Lung (tissue), 12 donors: ENCODE data around the gene RMND5A. TPM values are rescaled to one million over a fixed set of nuclear protein-coding genes. Genes with fewer than 3 reads are reported as not detected.

Source experiments
- ATAC-seq: fragments of 200-7000 bp; cut with Tn5 transposase; one replicate; pipeline ENCODE4 v1.9.1; 2020; ENCODE audit warnings: moderate number of reproducible peaks; ENCODE audit not compliant: insufficient read depth, low FRiP score
- DNase-seq, 3 donors: peaks; one replicate each; pipeline ENCODE4 v3.0.0-alpha.2; 2013 to 2017
- H3K27ac ChIP-seq, 2 donors: one replicate each; pipeline ENCODE4 v1.5.1; 2013; ENCODE audit warnings: mild to moderate bottlenecking in 2 of 2, moderate library complexity in 2 of 2, control low read depth in 1 of 2, inconsistent platforms in 1 of 2, low read depth in 1 of 2, low read length in 1 of 2
- H3K27me3 ChIP-seq, 3 donors: one replicate each; pipeline ENCODE4 v1.5.1; 2013; ENCODE audit warnings: low read length in 2 of 3; ENCODE audit not compliant: control insufficient read depth in 3 of 3, insufficient read depth in 3 of 3
- H3K36me3 ChIP-seq, 4 donors: one replicate each; pipeline ENCODE4 v1.5.1; 2013; ENCODE audit warnings: low read length in 4 of 4, mild to moderate bottlenecking in 1 of 4, moderate library complexity in 1 of 4; ENCODE audit not compliant: control insufficient read depth in 4 of 4, insufficient read depth in 4 of 4
- H3K4me1 ChIP-seq, 5 donors: one replicate each; pipeline ENCODE4 v1.5.1; 2013; ENCODE audit warnings: low read length in 5 of 5, mild to moderate bottlenecking in 2 of 5, moderate library complexity in 1 of 5; ENCODE audit not compliant: control insufficient read depth in 5 of 5, insufficient read depth in 5 of 5
- H3K4me3 ChIP-seq: one replicate; pipeline ENCODE4 v1.5.1; 2013; ENCODE audit warnings: mild to moderate bottlenecking, control low read depth, moderate library complexity
- H3K9ac ChIP-seq, 2 donors: one replicate each; pipeline ENCODE4 v1.5.1; 2013; ENCODE audit warnings: low read length in 2 of 2, control low read depth in 1 of 2; ENCODE audit not compliant: insufficient read depth in 1 of 2
- H3K9me3 ChIP-seq, 4 donors: one replicate each; pipeline ENCODE4 v1.5.1; 2013; ENCODE audit warnings: low read length in 3 of 4, mild to moderate bottlenecking in 1 of 4, moderate library complexity in 1 of 4; ENCODE audit not compliant: control insufficient read depth in 4 of 4, insufficient read depth in 3 of 4
- WGBS, 2 donors: extraction: QIAGEN DNeasy Blood & Tissue Kit; methylation state at CpG; one replicate each; pipeline ENCODE4 v1.1.7; 2013; 5-methylcytosine and 5-hydroxymethylcytosine counted together
- polyA plus RNA-seq, 2 donors: library from polyadenylated mRNA; stranded (reverse); fragments of 200-250 nt; gene quantifications; one replicate each; pipeline ENCODE4 v1.2.1, GENCODE V29; 2013
- total RNA-seq, 2 donors: library from RNA; depleted of rRNA in 1 of 2; stranded (reverse); fragments of >200 nt in 1 of 2; gene quantifications; one replicate each; pipeline ENCODE4 v1.2.1, GENCODE V29; 2014 to 2021
- TF ChIP-seq, protein P1 (sequence below): IDR thresholded peaks from 2 replicates; pipeline ENCODE4 v1.5.1; 2012; ENCODE audit warnings: mild to moderate bottlenecking; ENCODE audit errors: control extremely low read depth, extremely low read depth
- donor health status: control.
- donor health status: control.
- donor health status: Bipolar disorder and iron deficiency.
- donor health status: healthy.
- donor health status: DM: yes; HTN: yes; CAD: no.

RMND5A gene
- total and polyA plus RNA-seq, 4 donors, result 8.9 to 73.1 (median 16.6) TPM

DNA sequence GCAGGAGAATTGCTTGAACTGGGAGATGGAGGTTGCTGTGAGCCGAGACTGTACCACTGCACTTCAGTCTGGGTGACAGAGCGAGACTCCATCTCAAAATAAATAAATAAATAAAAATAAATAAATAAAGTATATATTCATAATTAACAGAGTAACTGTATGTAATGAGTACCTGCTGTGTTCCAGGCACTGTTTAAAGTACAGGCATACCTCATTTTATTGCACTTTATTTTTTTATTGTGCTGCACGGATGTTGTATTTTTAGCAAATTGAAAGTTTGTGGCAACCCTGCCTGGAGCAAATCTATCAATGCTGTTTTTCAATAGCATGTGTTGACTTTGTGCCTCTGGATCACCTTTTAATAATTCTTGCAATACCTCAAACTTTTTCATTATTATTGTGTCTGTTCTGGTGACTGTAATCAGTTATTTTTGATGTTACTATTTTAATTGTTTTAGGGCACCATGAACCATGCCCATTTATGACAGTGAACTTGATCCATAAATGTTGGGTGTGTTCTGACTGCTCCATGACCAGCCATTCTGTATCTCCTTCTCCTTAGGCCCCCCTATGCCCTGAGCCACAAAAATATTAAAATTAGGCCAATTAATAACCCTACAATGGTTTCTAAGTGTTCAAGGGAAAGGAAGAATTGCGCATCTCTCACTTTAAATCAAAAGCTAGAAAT is 98.2 kb downstream of the RMND5A start:
- H3K4me1 ChIP-seq, result no peaks in the 10 kb centered on the region
- no peak overlapping the region for H3K9ac ChIP-seq
- peaks cover 0 to 7% (median 0%) of the 10 kb centered on the region in 3 donors for H3K27me3 ChIP-seq
- 95% methylated on average over 4 of the region's 4 CpGs for whole genome bisulfite sequencing, 2 donors
- H3K9me3 ChIP-seq, result peaks cover 0 to 8% (median 3%) of the 10 kb centered on the region in 4 donors
- no peak for DNase-seq
- ATAC-seq, result no peak
- H3K4me3 ChIP-seq, result no peak overlapping the region
- TF ChIP-seq, protein P1, sequence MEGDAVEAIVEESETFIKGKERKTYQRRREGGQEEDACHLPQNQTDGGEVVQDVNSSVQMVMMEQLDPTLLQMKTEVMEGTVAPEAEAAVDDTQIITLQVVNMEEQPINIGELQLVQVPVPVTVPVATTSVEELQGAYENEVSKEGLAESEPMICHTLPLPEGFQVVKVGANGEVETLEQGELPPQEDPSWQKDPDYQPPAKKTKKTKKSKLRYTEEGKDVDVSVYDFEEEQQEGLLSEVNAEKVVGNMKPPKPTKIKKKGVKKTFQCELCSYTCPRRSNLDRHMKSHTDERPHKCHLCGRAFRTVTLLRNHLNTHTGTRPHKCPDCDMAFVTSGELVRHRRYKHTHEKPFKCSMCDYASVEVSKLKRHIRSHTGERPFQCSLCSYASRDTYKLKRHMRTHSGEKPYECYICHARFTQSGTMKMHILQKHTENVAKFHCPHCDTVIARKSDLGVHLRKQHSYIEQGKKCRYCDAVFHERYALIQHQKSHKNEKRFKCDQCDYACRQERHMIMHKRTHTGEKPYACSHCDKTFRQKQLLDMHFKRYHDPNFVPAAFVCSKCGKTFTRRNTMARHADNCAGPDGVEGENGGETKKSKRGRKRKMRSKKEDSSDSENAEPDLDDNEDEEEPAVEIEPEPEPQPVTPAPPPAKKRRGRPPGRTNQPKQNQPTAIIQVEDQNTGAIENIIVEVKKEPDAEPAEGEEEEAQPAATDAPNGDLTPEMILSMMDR, result no peak
- H3K36me3 ChIP-seq, result no peaks in the 10 kb centered on the region
- H3K27ac ChIP-seq, result no peak overlapping the region

DNA sequence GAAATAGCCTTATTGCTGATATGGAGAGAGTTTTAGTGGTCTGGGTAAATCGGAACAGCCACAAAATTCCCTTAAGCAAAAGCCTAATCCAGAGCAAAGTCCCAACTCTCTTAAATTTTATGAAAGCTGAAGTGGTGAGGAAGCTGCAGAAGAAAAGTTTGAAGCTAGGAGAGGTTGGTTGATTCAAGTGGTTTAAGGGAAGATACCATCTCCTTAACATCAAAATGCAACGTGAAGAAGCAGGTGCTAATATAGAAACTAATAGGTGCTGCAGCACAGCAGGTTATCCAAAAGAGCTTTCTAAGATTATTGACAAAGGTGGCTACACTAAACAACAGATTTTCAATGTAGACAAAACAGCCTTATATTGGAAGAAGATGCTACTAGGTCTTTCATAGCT is 98.9 kb downstream of the RMND5A start:
- Histone ChIP-seq H3K9ac (no peak overlapping the region), H3K27ac (no peak overlapping the region), H3K4me3 (no peak overlapping the region), H3K36me3 (no peaks in the 10 kb centered on the region), H3K27me3 (peaks cover 0 to 7% (median 0%) of the 10 kb centered on the region in 3 donors), H3K4me1 (no peaks in the 10 kb centered on the region), H3K9me3 (peaks cover 0 to 14% (median 3%) of the 10 kb centered on the region in 4 donors)
- DNase-seq (no peak), ATAC-seq (no peak)
- TF ChIP-seq, protein P1, result no peak
- WGBS, 2 donors, result 85 to 90% methylated on average over 2 of the region's 2 CpGs

DNA sequence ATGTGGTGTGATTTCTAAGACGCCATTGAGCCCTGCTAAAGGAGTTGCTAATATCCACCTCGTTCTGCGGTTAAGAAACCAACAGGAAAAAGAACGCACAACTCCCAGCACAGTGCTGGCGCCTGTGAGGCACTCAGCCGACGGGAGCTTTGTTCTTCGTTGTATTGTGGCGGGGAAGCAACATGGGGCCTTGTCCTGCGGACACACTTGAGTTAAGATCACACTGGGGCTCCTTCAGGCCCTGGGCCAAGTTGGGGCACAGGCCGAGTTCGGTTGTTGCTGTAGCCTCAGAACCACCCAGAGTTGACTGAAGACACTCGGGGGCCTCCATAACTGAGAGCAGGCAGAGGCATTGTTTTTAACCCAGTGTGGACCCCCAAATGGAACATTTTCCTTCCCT is 101.2 kb downstream of the RMND5A start:
- no peak overlapping the region for H3K9ac ChIP-seq
- H3K4me1 ChIP-seq, result no peaks in the 10 kb centered on the region
- WGBS, 2 donors, result 84 to 92% methylated on average over 13 of the region's 13 CpGs
- DNase-seq, result no peak
- H3K36me3 ChIP-seq, result no peaks in the 10 kb centered on the region
- peaks cover 0 to 14% (median 3%) of the 10 kb centered on the region in 4 donors for H3K9me3 ChIP-seq
- ATAC-seq, result no peak
- H3K27ac ChIP-seq, result no peak overlapping the region
- peaks cover 0 to 7% (median 0%) of the 10 kb centered on the region in 3 donors for H3K27me3 ChIP-seq
- H3K4me3 ChIP-seq, result no peak overlapping the region
- TF ChIP-seq, protein P1, result no peak
